ENCODE results near the gene RFX8. TPM values are rescaled to one million over a fixed set of nuclear protein-coding genes. Genes with fewer than 3 reads are reported as not detected.

The RFX8 gene
- polyA plus RNA-seq, 4 donors, result 0.10 to 0.35 TPM; not detected in 2

DNA sequence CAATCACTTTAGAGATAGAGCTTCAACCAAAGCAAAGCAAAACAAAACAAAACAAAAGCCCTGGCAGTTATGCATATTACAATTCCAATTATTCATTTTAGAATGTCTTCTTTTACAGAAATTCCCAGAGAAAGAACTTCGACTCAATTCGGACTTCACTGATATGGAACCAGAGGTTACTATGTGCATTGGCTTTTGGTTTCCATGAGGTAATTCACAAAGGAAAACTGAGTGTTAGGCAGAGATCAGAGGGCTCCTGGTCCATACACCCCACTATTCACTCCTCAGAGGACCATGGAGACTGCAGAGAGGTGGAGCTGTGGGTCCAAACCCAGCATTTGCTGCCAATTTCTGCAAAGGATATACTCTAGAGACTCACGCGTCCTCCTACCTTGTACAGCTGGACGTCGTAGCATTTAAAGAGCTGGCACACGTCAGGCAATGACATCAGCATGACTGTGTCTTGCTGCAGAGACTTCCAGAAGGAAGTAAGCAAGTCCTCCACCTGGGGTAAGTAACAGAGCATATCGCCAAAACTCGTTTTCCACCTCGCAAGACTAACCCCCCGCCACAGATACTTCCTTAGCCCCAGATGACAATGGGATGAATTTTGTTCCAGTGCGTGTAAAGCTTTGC, 56.3 kb downstream of the RFX8 start:
- 65 to 75% (median 65%) methylated on average over 12 of the region's 12 CpGs for WGBS, 3 donors

DNA sequence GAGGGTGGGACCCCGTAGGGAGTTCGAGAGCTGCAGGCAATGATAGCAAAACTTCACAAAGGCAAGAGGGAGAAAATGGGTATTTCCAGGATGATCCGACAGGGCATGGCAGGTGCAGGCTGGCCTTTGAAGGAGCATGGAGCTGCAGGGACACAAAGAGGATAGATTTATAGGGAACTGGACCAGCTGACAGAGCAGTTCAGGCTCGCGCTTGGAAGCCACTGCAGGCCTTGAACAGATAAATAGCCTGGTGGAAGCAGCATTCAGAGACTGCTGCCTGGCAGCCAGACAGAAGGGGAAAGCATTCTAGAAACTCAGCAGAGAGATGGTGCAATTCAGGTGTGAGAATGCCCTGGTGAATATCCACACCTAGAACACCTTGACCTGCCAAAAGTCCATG, 58.3 kb downstream of the RFX8 start:
- Histone ChIP-seq H3K36me3 (ENCODE audit: control insufficient read depth in 3 of 3, insufficient read depth in 2 of 3, low read depth in 1 of 3, low read length in 3 of 3) (no peaks in the 10 kb centered on the region), H3K27ac (ENCODE audit: low read depth in 1 of 3, low read length in 2 of 3) (no peak overlapping the region), H3K27me3 (ENCODE audit: control insufficient read depth in 3 of 3, insufficient read depth in 3 of 3, low read length in 3 of 3) (peaks cover 0 to 4% (median 0%) of the 10 kb centered on the region in 3 donors), H3K4me1 (ENCODE audit: control insufficient read depth in 3 of 3, insufficient read depth in 2 of 3, low read depth in 1 of 3, low read length in 2 of 3) (no peaks in the 10 kb centered on the region), H3K9me3 (ENCODE audit: control insufficient read depth in 2 of 2, insufficient read depth in 1 of 2, low read depth in 1 of 2, low read length in 1 of 2) (peaks cover 0 to 14% of the 10 kb centered on the region in 2 donors), H3K4me3 (ENCODE audit: low read depth in 1 of 3, low read length in 3 of 3) (no peak overlapping the region)
- WGBS, 3 donors, result 86 to 91% (median 89%) methylated on average over 5 of the region's 5 CpGs
- DNase-seq (no peak), FAIRE-seq (no peak)

More for the DNA sequence above, 56.3 kb downstream of the RFX8 start:
- Histone ChIP-seq H3K4me3 (ENCODE audit: low read depth in 1 of 3, low read length in 3 of 3) (no peak overlapping the region), H3K27ac (ENCODE audit: low read depth in 1 of 3, low read length in 2 of 3) (no peak overlapping the region), H3K4me1 (ENCODE audit: control insufficient read depth in 3 of 3, insufficient read depth in 2 of 3, low read depth in 1 of 3, low read length in 2 of 3) (no peaks in the 10 kb centered on the region), H3K36me3 (ENCODE audit: control insufficient read depth in 3 of 3, insufficient read depth in 2 of 3, low read depth in 1 of 3, low read length in 3 of 3) (no peaks in the 10 kb centered on the region), H3K9me3 (ENCODE audit: control insufficient read depth in 2 of 2, insufficient read depth in 1 of 2, low read depth in 1 of 2, low read length in 1 of 2) (peaks cover 0 to 14% of the 10 kb centered on the region in 2 donors), H3K27me3 (ENCODE audit: control insufficient read depth in 3 of 3, insufficient read depth in 3 of 3, low read length in 3 of 3) (peaks cover 0 to 1% (median 0%) of the 10 kb centered on the region in 3 donors)
- FAIRE-seq (no peak), DNase-seq (no peak)

DNA sequence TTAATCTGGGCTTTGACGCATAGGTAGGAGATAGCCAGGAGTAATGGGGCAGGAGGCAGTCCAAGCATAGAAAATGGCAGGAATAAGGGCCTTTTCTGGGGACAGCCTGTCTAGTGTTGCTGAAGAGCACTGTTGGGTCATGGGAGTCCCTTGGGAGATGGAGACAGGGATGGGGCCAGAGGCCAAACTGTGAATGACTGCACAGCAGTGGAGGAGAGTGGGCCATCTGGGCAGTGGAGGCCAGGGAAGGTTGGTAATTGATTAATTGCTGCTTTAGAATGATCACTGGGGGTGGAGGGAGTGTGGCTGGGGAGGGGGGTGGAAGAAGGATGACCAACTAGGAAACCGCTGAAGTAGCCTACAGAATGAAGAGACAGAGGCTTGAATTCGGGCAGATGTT, 59.0 kb downstream of the RFX8 start:
- peaks cover 0 to 4% (median 0%) of the 10 kb centered on the region in 3 donors for H3K27me3 ChIP-seq (ENCODE audit: control insufficient read depth in 3 of 3, insufficient read depth in 3 of 3, low read length in 3 of 3)
- H3K9me3 ChIP-seq (ENCODE audit: control insufficient read depth in 2 of 2, insufficient read depth in 1 of 2, low read depth in 1 of 2, low read length in 1 of 2), result peaks cover 0 to 14% of the 10 kb centered on the region in 2 donors
- WGBS, 3 donors, result 90 to 94% (median 91%) methylated on average over 3 of the region's 3 CpGs
- H3K36me3 ChIP-seq (ENCODE audit: control insufficient read depth in 3 of 3, insufficient read depth in 2 of 3, low read depth in 1 of 3, low read length in 3 of 3), result no peaks in the 10 kb centered on the region
- DNase-seq (no peak), FAIRE-seq (no peak)
- H3K4me1 ChIP-seq (ENCODE audit: control insufficient read depth in 3 of 3, insufficient read depth in 2 of 3, low read depth in 1 of 3, low read length in 2 of 3), result no peaks in the 10 kb centered on the region
- no peak overlapping the region for H3K27ac ChIP-seq (ENCODE audit: low read depth in 1 of 3, low read length in 2 of 3)
- no peak overlapping the region for H3K4me3 ChIP-seq (ENCODE audit: low read depth in 1 of 3, low read length in 3 of 3)

DNA sequence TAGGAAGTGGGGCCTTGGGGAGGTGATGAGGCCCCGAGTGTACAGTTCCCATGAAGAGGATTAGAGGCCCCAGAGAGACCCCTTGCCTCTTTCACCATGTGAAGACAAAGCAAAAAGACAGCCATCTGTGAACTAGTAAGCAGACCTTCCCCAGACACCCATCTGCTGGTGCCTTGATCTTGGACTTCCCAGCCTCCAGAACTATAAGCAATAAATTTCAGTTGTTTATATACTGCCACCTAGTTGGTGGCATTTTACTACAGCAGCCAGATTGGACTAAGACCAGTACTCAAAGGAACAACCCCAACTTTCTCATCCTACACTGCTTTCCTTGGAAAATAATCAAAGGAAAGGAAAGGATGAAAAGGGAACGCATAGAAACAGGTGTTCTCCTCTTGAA, 59.7 kb downstream of the RFX8 start:
- DNase-seq (no peak), FAIRE-seq (no peak)
- H3K27ac ChIP-seq (ENCODE audit: low read depth in 1 of 3, low read length in 2 of 3), result no peak overlapping the region
- no peaks in the 10 kb centered on the region for H3K4me1 ChIP-seq (ENCODE audit: control insufficient read depth in 3 of 3, insufficient read depth in 2 of 3, low read depth in 1 of 3, low read length in 2 of 3)
- H3K36me3 ChIP-seq (ENCODE audit: control insufficient read depth in 3 of 3, insufficient read depth in 2 of 3, low read depth in 1 of 3, low read length in 3 of 3), result no peaks in the 10 kb centered on the region
- H3K9me3 ChIP-seq (ENCODE audit: control insufficient read depth in 2 of 2, insufficient read depth in 1 of 2, low read depth in 1 of 2, low read length in 1 of 2), result peaks cover 0 to 14% of the 10 kb centered on the region in 2 donors
- WGBS, 3 donors, result 93 to 96% (median 95%) methylated on average over 2 of the region's 2 CpGs
- peaks cover 0 to 4% (median 0%) of the 10 kb centered on the region in 3 donors for H3K27me3 ChIP-seq (ENCODE audit: control insufficient read depth in 3 of 3, insufficient read depth in 3 of 3, low read length in 3 of 3)
- no peak overlapping the region for H3K4me3 ChIP-seq (ENCODE audit: low read depth in 1 of 3, low read length in 3 of 3)

DNA sequence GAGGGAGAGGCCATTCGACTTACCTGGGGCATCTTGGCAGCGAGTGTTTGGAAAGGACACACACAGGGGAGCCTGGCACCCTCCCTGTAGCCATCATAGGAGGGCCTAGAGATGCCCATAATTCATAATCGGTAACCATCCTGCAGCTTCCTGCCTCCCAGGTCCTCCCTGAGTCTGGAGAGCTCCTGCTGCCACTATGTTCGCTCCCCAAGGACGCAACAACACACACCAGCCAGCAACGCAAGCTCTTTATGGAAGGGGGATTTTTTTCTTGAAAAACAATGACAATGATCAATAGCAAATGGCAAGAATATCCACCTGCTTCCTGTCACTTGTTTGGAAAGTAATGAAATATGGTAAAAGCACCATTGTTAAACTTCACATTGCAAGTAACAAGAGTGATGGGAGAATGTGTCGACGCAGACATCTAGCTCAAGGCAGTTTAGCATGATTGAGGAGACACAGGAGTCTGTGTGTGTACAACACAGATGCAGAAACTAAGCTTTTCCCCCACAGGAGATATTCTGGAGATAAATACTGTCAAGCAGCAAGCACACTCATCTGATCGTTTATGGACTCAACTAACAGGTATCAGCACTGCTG, 62.7 kb downstream of the RFX8 start:
- FAIRE-seq (no peak), DNase-seq (no peak)
- no peaks in the 10 kb centered on the region for H3K36me3 ChIP-seq (ENCODE audit: control insufficient read depth in 3 of 3, insufficient read depth in 2 of 3, low read depth in 1 of 3, low read length in 3 of 3)
- peaks cover 0 to 14% of the 10 kb centered on the region in 2 donors for H3K9me3 ChIP-seq (ENCODE audit: control insufficient read depth in 2 of 2, insufficient read depth in 1 of 2, low read depth in 1 of 2, low read length in 1 of 2)
- H3K4me3 ChIP-seq (ENCODE audit: low read depth in 1 of 3, low read length in 3 of 3), result no peak overlapping the region
- WGBS, 3 donors, result 82 to 87% (median 86%) methylated on average over 9 of the region's 9 CpGs
- peaks cover 0 to 8% (median 0%) of the 10 kb centered on the region in 3 donors for H3K27me3 ChIP-seq (ENCODE audit: control insufficient read depth in 3 of 3, insufficient read depth in 3 of 3, low read length in 3 of 3)
- no peak overlapping the region for H3K27ac ChIP-seq (ENCODE audit: low read depth in 1 of 3, low read length in 2 of 3)
- H3K4me1 ChIP-seq (ENCODE audit: control insufficient read depth in 3 of 3, insufficient read depth in 2 of 3, low read depth in 1 of 3, low read length in 2 of 3), result no peaks in the 10 kb centered on the region

DNA sequence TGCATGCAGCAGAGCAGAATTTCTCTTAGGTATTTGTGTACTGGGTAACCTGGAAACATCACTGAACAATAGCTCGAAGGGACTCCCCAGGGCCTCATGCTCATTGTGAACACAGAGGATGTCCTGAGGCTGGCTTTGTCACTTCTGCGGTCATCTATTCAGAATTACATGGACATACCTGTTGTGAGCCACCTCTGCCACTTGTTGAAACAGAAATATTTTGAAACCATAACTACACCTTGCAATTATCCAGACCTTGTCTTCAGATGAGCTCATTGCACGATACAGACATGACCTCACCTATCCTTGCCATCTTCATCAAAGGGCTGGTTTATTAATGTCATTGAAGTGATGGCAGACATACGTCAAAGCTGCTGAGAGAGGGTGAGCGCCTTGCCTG, 64.2 kb downstream of the RFX8 start:
- Histone ChIP-seq H3K4me1 (ENCODE audit: control insufficient read depth in 3 of 3, insufficient read depth in 2 of 3, low read depth in 1 of 3, low read length in 2 of 3) (no peaks in the 10 kb centered on the region), H3K9me3 (ENCODE audit: control insufficient read depth in 2 of 2, insufficient read depth in 1 of 2, low read depth in 1 of 2, low read length in 1 of 2) (peaks cover 0 to 14% of the 10 kb centered on the region in 2 donors), H3K27ac (ENCODE audit: low read depth in 1 of 3, low read length in 2 of 3) (no peak overlapping the region), H3K36me3 (ENCODE audit: control insufficient read depth in 3 of 3, insufficient read depth in 2 of 3, low read depth in 1 of 3, low read length in 3 of 3) (no peaks in the 10 kb centered on the region), H3K27me3 (ENCODE audit: control insufficient read depth in 3 of 3, insufficient read depth in 3 of 3, low read length in 3 of 3) (peaks cover 0 to 8% (median 0%) of the 10 kb centered on the region in 3 donors), H3K4me3 (ENCODE audit: low read depth in 1 of 3, low read length in 3 of 3) (no peak overlapping the region)
- FAIRE-seq, result no peak
- 73 to 85% (median 82%) methylated on average over 5 of the region's 5 CpGs for WGBS, 3 donors
- DNase-seq, result no peak

DNA sequence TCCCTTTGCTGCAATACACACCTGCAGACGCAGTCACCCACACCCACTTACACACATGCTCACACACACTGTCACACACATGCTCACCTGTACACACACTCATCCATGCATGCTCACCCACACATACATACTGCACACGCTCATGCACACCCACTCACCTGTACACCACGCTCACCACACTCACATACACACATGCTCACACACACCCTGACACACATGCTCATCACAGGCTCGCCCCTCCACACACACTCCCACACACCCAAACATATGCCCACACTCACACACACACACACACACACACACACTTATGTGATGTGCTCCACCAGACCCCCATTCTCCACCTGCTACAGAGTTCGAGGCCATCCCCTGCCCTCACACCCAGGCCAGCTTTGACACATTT, 64.8 kb downstream of the RFX8 start:
- peaks cover 0 to 8% (median 0%) of the 10 kb centered on the region in 3 donors for H3K27me3 ChIP-seq (ENCODE audit: control insufficient read depth in 3 of 3, insufficient read depth in 3 of 3, low read length in 3 of 3)
- H3K9me3 ChIP-seq (ENCODE audit: control insufficient read depth in 2 of 2, insufficient read depth in 1 of 2, low read depth in 1 of 2, low read length in 1 of 2), result peaks cover 0 to 8% of the 10 kb centered on the region in 2 donors
- no peak overlapping the region for H3K27ac ChIP-seq (ENCODE audit: low read depth in 1 of 3, low read length in 2 of 3)
- no peak for FAIRE-seq
- no peak for DNase-seq
- WGBS, 3 donors, result 80 to 89% (median 87%) methylated on average over 5 of the region's 5 CpGs
- no peaks in the 10 kb centered on the region for H3K36me3 ChIP-seq (ENCODE audit: control insufficient read depth in 3 of 3, insufficient read depth in 2 of 3, low read depth in 1 of 3, low read length in 3 of 3)
- no peaks in the 10 kb centered on the region for H3K4me1 ChIP-seq (ENCODE audit: control insufficient read depth in 3 of 3, insufficient read depth in 2 of 3, low read depth in 1 of 3, low read length in 2 of 3)
- H3K4me3 ChIP-seq (ENCODE audit: low read depth in 1 of 3, low read length in 3 of 3), result no peak overlapping the region

DNA sequence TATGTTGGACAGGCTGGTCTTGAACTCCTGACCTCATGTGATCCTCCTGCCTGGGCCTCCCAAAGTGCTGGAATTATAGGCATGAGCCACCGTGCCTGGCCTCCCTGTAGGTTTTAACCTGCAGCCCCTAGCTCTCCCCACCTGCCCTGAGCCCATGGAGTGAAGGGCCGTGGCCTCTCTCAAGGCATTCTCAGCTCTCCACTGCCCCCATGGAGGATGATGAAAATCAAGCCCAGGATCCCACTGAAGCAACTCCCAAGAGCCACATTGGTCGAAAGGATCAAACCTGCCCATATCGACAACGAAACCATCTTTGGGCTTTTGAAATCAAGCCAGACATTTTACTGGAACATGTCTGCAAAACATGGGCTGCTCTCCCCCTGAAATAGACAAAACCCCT, 65.2 kb downstream of the RFX8 start:
- 88 to 91% (median 90%) methylated on average over 5 of the region's 5 CpGs for WGBS, 3 donors
- H3K27me3 ChIP-seq (ENCODE audit: control insufficient read depth in 3 of 3, insufficient read depth in 3 of 3, low read length in 3 of 3), result peaks cover 0 to 8% (median 0%) of the 10 kb centered on the region in 3 donors

More for the DNA sequence above, 65.2 kb downstream of the RFX8 start:
- no peak overlapping the region for H3K27ac ChIP-seq (ENCODE audit: low read depth in 1 of 3, low read length in 2 of 3)
- DNase-seq, result no peak
- no peaks in the 10 kb centered on the region for H3K4me1 ChIP-seq (ENCODE audit: control insufficient read depth in 3 of 3, insufficient read depth in 2 of 3, low read depth in 1 of 3, low read length in 2 of 3)
- no peak for FAIRE-seq
- H3K36me3 ChIP-seq (ENCODE audit: control insufficient read depth in 3 of 3, insufficient read depth in 2 of 3, low read depth in 1 of 3, low read length in 3 of 3), result no peaks in the 10 kb centered on the region
- no peak overlapping the region for H3K4me3 ChIP-seq (ENCODE audit: low read depth in 1 of 3, low read length in 3 of 3)
- peaks cover 0 to 4% of the 10 kb centered on the region in 2 donors for H3K9me3 ChIP-seq (ENCODE audit: control insufficient read depth in 2 of 2, insufficient read depth in 1 of 2, low read depth in 1 of 2, low read length in 1 of 2)

Data from small intestine (tissue), 7 donors.